Renal cortical epithelial cell (primary cell): Measurements from ENCODE around the gene CDK14. TPM values are rescaled to one million over a fixed set of nuclear protein-coding genes. Genes with fewer than 3 reads are reported as not detected.

Experiments used
- DNase-seq: peaks from one replicate; pipeline ENCODE4 v3.0.0-alpha.2; 2011; ENCODE audit warnings: low read depth
- total RNA-seq: library from RNA; depleted of rRNA; stranded (reverse); fragments of >200 nt; gene quantifications from 2 replicates; pipeline ENCODE4 v1.2.3, GENCODE V29; 2014

The CDK14 gene
- total RNA-seq, 1 donor from 2014 or later = 30.2 TPM

- no peak for DNase-seq
These were observed 449.5 kb downstream of the CDK14 start for GRCh38 chr7:91045606-91046005.

- DNase-seq = peak; percentile 19
These were observed 450.4 kb downstream of the CDK14 start for GRCh38 chr7:91046322-91047089.

- DNase-seq = no peak
These were observed 451.5 kb downstream of the CDK14 start for GRCh38 chr7:91047636-91048035.

- no peak for DNase-seq
These were observed 454.6 kb downstream of the CDK14 start for GRCh38 chr7:91050677-91051076.

DNA sequence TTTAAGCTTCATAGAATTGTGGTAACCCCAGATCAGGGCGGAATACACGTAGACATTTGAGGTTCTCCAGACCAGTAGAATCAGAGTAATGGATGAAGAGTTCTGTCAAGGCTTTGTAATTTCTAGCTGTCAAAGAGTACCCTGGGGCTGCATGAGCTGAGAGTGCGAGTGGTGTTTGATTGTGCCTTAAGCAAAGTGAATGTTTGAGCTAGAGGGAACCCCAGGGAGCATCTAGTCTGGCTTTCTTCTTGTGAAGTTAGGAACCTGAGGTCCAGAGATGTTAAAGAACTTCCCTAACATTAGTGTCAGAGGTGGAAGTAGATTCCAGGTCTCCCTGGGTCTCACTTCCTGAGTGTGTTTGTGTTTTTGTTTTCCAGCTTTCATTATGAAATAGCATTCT, 455.8 kb downstream of the CDK14 start:
- no peak for DNase-seq

DNA sequence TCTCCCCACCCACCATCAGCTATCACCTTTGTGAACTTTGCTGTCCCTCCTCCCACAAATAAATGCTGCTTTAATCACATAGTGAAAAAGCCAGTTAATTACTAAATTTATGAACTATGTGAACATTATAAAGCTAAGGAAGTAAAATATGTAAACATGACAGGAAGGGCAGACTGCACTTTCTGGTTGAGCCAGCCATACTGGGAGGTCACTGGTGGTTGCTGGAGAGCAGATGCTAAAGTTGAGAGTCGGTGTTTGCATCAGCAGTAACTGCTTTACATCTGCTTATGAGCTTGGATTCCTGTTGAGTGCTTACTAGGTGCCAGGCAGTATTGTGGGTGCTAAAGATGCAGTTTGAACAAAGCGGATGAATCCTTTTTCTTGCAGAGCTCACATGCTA, 458.3 kb downstream of the CDK14 start:
- DNase-seq = no peak

DNA sequence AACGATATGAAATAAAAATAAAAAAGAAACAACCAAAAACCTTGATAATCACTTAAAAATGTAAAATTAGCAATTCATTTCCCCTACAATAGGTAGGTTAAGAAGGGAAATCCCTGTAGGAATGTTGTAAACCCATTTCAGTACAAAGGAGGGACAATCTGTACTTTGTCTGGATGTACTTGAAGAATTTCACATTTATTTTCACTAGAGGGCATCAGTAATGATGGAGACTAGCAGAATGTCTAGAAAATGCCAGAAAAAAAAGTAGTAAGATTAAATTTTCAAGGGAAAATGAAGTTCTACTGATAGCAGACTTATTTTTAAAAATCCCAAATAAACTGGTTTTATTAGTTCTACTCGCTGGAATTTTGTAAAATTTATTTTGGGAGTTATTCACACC, 459.1 kb downstream of the CDK14 start:
- no peak for DNase-seq

DNA sequence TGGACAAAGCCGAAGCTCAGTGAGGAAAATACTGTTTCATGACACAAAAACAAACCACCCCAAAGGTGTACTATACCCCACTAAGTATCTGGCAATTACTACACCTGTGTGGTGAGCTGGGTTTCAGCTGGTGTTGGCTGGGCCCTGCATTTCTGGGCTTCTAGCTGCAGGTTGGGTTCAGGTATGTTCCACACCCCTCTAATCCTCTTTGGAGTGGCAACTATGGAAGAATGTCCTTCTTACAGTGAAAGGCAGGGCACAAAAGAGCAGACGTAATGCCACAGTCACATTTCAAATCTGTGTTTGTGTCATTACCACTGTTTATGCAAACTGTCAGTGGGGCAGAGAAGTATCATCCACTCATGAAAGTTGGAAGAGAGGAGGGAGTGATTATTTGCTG, 466.6 kb downstream of the CDK14 start:
- DNase-seq = no peak

DNA sequence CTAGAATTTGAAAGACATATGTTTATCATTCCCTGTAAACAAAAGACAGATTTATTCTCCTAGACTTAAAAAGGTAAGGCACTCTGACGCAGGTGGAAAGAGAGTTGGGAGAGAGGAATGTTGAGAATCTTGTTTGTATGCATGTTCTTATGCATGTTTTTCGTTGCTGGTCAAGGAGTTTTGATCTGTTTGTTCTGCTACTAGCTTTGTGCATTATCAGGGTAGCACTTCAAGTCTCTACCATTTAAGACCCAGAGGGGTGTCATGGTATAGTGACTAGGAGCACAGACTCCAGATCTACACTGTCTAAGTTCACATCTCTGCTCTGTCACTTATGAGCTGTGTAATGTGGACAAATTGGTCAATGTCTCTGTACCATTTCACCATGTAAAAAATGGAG, 467.9 kb downstream of the CDK14 start:
- no peak for DNase-seq

GRCh38 chr7:91064938-91065337, 468.8 kb downstream of the CDK14 start:
- DNase-seq = peak; percentile 51

DNA sequence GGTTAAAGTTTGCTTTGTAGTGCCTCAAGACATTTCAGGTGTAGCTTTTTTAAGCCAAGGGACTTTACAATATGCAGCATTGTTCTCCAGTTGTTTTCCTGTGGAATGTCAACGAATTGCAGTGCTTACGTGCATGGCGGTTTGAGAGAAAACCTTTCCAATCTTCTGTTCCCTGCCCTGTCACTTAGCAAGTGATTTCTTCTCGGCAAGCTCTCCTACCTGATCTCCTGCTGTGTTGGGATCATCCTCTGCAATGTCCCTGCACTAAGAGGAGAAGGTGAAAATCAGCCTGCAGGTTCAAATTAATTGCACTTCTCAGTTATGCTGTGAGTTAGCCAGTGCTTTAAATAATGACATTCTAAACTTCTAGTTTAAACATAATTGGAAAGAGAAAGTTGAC, 470.5 kb downstream of the CDK14 start:
- no peak for DNase-seq

- no peak for DNase-seq
These were observed 471.1 kb downstream of the CDK14 start for GRCh38 chr7:91067242-91067641.

- DNase-seq = no peak
These were observed 472.1 kb downstream of the CDK14 start for GRCh38 chr7:91068136-91068795.

DNA sequence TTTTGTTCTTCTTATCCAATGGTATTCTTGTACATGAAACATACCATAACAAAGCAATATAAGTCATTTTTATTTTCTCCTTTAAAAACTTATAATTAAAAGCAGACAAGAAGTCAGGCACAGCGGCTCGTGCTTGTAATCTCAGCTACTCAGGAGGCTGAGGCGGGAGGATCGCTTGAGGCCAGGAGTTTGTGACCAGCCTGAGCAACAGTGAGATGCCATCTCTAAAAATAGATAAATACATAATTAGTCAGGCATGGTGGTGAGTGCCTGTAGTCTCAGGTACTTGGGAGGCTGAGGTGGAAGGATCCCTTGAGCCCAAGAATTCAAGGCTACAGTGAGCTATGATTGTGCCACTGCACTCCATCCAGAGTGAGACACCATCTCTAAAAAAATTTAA, 473.0 kb downstream of the CDK14 start:
- DNase-seq = no peak

DNA sequence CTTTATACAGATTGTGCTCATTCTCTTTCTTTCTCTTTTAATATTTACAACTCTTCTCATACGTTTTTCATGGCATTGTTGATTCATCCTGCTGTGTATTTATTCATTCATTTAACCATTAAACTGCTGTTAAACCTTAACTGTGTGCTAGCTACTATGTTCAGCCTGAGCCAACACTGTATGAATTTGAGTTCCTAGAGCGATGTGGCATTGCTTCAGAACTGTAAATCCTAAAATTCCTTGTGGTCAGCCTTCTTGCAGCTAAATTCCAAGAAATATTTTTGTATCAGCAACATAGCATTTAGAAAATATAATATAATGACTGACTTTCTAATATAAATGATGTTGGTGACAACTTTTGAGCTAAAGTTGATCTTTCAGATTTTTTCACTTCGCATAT, 483.4 kb downstream of the CDK14 start:
- DNase-seq = peak; percentile 45

GRCh38 chr7:91080351-91080750, 484.2 kb downstream of the CDK14 start:
- no peak for DNase-seq

DNA sequence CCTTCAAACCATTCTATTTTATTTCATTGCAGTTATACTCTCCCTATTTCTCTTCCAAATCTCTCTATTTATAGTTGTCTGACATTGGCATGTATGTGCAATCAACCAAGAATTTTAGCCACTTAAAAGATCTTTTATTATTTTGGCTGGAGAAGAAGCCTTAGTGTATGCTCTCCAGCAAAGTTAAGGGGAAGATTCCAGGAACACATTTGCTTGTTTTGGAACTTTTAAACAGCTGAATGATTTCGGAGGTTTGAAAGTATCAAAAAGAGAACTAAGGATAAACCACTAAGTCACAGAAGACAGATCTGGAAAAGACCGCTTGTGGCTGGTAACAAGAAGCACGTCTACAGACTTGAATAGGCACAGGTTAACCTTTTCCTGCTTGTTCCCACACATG, 485.9 kb downstream of the CDK14 start:
- peak; percentile 81 for DNase-seq

DNA sequence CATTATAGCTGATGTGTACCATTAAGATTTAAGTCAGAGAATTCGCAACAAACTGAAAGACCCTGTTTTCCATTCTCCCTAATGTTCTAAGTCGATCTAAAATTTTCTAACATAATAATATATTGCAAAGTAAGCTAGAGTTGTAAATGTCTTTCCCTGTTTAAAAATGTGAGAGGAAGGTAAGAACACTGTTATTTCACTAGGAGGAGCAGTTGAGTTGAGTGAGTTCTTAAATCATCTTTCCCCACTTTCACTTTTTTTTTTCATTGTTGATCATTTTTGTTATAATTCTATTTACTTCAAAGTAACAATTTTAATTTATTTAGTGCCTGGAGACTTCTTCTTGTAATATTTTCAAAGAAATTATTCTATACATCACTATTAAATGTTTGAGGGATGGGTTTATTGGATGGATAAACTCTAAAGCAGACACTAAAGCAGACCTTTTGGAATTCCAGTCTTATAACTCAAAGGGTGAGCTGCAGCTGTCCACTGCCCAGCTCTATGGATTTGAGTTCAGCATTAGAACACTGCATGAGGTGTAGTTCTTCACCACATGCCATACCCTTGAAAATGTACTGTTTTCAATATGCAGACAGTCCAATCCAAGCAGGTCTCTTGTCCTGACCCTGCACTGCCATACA, 486.9 kb downstream of the CDK14 start:
- peak; percentile 59 for DNase-seq

DNA sequence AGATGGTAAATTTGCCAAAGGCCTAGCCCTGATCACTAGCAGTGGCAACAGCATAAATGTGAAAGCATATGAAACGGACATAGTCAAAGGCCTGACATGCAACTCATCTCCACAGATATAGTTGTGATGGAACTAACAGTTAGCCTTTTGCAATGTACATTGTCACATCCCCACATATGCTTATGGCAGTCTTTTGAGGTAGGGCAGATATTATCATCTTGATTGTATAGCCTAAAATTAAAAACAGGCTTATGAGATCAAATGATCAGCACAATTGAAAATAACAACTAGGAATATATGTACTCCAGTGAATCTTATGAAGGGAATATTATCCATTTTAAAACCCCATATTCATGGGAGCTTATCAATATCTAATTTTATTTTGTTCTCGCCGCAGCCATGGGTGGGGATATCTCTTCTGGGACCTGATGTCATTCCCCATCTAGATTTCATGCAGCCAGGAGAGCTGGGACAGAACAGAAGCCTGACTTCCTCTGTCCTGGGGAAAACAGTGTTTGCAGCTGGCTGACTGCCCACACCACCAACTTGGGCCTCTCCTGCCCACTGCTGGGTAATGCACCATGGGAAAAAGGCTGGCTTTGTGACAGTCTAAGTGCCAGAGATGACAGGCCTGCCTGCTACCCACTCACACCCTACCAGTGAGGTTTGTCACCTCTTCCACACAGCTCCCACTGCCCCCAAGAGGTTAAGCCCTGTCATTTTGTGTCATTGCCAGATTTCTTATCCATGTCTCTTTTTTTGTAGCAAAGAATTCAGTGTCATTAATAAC, 487.9 kb downstream of the CDK14 start:
- DNase-seq = peak; percentile 28

GRCh38 chr7:91085175-91085574, 489.1 kb downstream of the CDK14 start:
- no peak for DNase-seq

DNA sequence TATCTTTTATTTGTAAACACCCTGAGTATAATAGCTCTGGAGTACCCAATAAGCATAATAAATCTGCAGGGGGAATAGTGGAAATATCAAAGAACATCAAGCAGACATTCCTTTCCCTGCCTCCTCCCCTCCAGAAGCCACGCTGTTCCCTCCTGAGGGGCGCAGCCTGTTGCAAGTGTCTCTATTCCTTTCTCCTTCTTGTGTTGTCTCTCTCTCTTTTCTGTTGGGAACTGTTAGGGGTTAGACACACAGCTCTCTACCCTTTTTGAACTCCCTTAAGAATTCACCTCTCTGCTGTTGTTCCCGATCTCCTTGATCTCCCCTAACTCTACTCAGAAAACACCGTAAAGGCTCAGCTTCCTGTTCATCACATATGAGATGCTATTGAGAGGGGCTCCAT, 490.1 kb downstream of the CDK14 start:
- no peak for DNase-seq

DNA sequence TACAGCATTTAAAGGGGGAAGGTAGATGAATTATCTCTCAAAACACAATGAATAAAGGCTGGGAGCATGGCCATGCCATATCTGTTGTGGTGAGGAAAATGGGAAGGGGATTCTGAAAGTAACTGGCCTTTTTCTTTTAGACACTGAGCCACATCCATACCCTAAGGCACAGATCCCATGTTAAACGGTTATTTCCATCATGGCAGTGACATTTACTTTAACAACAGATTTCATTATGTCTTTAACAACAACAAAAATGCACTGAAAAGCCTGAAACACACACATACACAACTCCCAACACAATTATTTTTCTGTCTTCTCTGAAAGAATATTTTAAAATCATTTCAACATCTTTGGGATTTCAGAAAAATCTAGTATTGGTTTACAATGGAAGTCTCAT, 492.0 kb downstream of the CDK14 start:
- no peak for DNase-seq
